Islet precursor cell (in vitro differentiated cells): Measurements from ENCODE around the gene UGT1A8.
A peak's percentile ranks its signal among the peaks of the same experiment; 100 is the strongest.
"Not testable (repeated sequence)": the region's sequence is repeated elsewhere in the genome, so short reads cannot be mapped to it uniquely, and the experiment has no call there.

ENCODE experiments used
- DNase-seq: peaks from one replicate; pipeline ENCODE4 v3.0.0-alpha.2; 2018

The UGT1A8 gene

GRCh38 chr2:233689031-233689430, 71.6 kb downstream of the UGT1A8 start:
- DNase-seq: no peak

GRCh38 chr2:233689501-233689900, 72.1 kb downstream of the UGT1A8 start:
- DNase-seq: no peak

GRCh38 chr2:233690444-233690843, 73.0 kb downstream of the UGT1A8 start:
- DNase-seq: no peak

- DNase-seq: no peak
Measured at GRCh38 chr2:233691443-233692433, 74.3 kb downstream of the UGT1A8 start.

- no peak for DNase-seq
Measured at GRCh38 chr2:233692648-233693047, 75.2 kb downstream of the UGT1A8 start, which contains the start of gene UGT1A6. TSS of gene UGT1A6 (plus strand) at chr2:233692890. CDS start at chr2:233693005, 115 bp downstream.

GRCh38 chr2:233693963-233694362, 76.5 kb downstream of the UGT1A8 start:
- no peak for DNase-seq

- DNase-seq: no peak
Measured at GRCh38 chr2:233698740-233699139, 81.3 kb downstream of the UGT1A8 start.

GRCh38 chr2:233699424-233700027, 82.1 kb downstream of the UGT1A8 start:
- DNase-seq: no peak

GRCh38 chr2:233700028-233700635, 82.7 kb downstream of the UGT1A8 start:
- DNase-seq: no peak

GRCh38 chr2:233700842-233701241, 83.4 kb downstream of the UGT1A8 start:
- DNase-seq: not testable (repeated sequence)

GRCh38 chr2:233702238-233702637, 84.8 kb downstream of the UGT1A8 start:
- no peak for DNase-seq

GRCh38 chr2:233705911-233706506, 88.6 kb downstream of the UGT1A8 start:
- DNase-seq: no peak

GRCh38 chr2:233706720-233707119, 89.3 kb downstream of the UGT1A8 start:
- DNase-seq: peak; percentile 59

- DNase-seq: no peak
Measured at GRCh38 chr2:233707940-233708644, 90.7 kb downstream of the UGT1A8 start.

GRCh38 chr2:233708942-233709341, 91.5 kb downstream of the UGT1A8 start:
- no peak for DNase-seq

- DNase-seq: peak; percentile 87
Measured at GRCh38 chr2:233711312-233712008, 94.0 kb downstream of the UGT1A8 start.

GRCh38 chr2:233712611-233713261, 95.3 kb downstream of the UGT1A8 start, which contains the start of gene UGT1A5:
TSS of gene UGT1A5 (plus strand) at chr2:233712907. CDS start at chr2:233712992, 85 bp downstream.
- DNase-seq: no peak

- no peak for DNase-seq
Measured at GRCh38 chr2:233713262-233713615, 95.8 kb downstream of the UGT1A8 start.

GRCh38 chr2:233714121-233714520, 96.7 kb downstream of the UGT1A8 start:
- DNase-seq: no peak

GRCh38 chr2:233718552-233718951, 101.1 kb downstream of the UGT1A8 start, which contains the start of gene UGT1A4:
TSS of gene UGT1A4 (plus strand) at chr2:233718736. CDS start at chr2:233718821, 85 bp downstream.
- DNase-seq: no peak

- DNase-seq: no peak
Measured at GRCh38 chr2:233728723-233729301, 111.4 kb downstream of the UGT1A8 start, which contains the start of gene UGT1A3. TSS of gene UGT1A3 (plus strand) at chr2:233729042. CDS start at chr2:233729127, 85 bp downstream.
